HepG2 (cell line): ENCODE results near the gene DICER1. TPM values are rescaled to one million over a fixed set of nuclear protein-coding genes. Genes with fewer than 3 reads are reported as not detected.

Source experiments
- ATAC-seq: fragments of 200-7000 bp; cut with Tn5 transposase; 3 replicates; pipeline ENCODE4 v1.9.1; 2020; ENCODE audit warnings: mild to moderate bottlenecking, moderate library complexity
- BruUV-seq: library from RNA; stranded (reverse); fragments of 400-500 nt; replicated peaks from 2 replicates; lab custom pipeline; 2021; lab: Mats Ljungman, UMichigan
- CTCF ChIA-PET: fragments of 300-600 bp; formaldehyde crosslinking; extraction: SDS; loops from one replicate; lab custom pipeline; 2021; ENCODE audit warnings: low total read pairs, inconsistent platforms, low intra/inter-chr PET ratio; lab: Yijun Ruan, JAX
- POLR2A ChIA-PET: fragments of 350-600 bp; sonication (Branson Sonifier 250); formaldehyde crosslinking; loops from one replicate; lab custom pipeline; 2020; ENCODE audit warnings: antibody characterized with exemption, inconsistent platforms; lab: Yijun Ruan, JAX
- DNase-seq: peaks from one replicate; pipeline ENCODE4 v3.0.0-alpha.2; 2015; ENCODE audit warnings: low spot score
- FAIRE-seq: peaks from 3 replicates; lab custom pipeline; 2011; peaks lifted over from hg19 to GRCh38; lab: Jason Lieb, UNC
- H2AFZ ChIP-seq: one replicate; pipeline ENCODE4 v1.6.1; 2011; ENCODE audit warnings: low read length, inconsistent platforms
- H3K27ac ChIP-seq: fragments of 300-600 bp; 3 replicates; pipeline ENCODE4 v1.8.0; 2011; ENCODE audit warnings: mixed run types, mild to moderate bottlenecking, mixed read lengths, low read length, inconsistent platforms; ENCODE audit not compliant: insufficient read depth; ENCODE audit errors: extremely low read length
- H3K27me3 ChIP-seq, 2 experiments: fragments of 200-600 bp in 1 of 2; 2 replicates in 1 of 2; 3 replicates in 1 of 2; pipeline versions ENCODE4 v1.6.0 to v1.8.0; 2011; ENCODE audit warnings: low read length in 2 of 2, mild to moderate bottlenecking in 2 of 2, moderate library complexity in 2 of 2, inconsistent platforms in 1 of 2; ENCODE audit not compliant: insufficient read depth in 2 of 2, control insufficient read depth in 1 of 2
- H3K36me3 ChIP-seq, 2 experiments: fragments of 200-600 bp in 1 of 2; replicated peaks in 1 of 2; 2 replicates in 1 of 2; 3 replicates in 1 of 2; pipeline versions ENCODE4 v1.5.1 to v1.8.0; 2011; ENCODE audit warnings: low read length in 2 of 2, inconsistent platforms in 1 of 2; ENCODE audit not compliant: insufficient read depth in 2 of 2, control insufficient read depth in 1 of 2
- H3K4me1 ChIP-seq: 2 replicates; pipeline ENCODE4 v1.5.1; 2012; ENCODE audit warnings: low read length, inconsistent platforms; ENCODE audit not compliant: insufficient read depth
- H3K4me2 ChIP-seq: 2 replicates; pipeline ENCODE4 v1.6.0; 2011; ENCODE audit warnings: low read depth, low read length, inconsistent platforms
- H3K4me3 ChIP-seq, 3 experiments: fragments of 200-600 bp in 1 of 3; sonication (generic), shearing (Covaris generic) in 1 of 3; replicated peaks in 1 of 3; 2 replicates each; pipeline ENCODE4 v1.5.1; 2011 to 2016; ENCODE audit warnings: low read length in 3 of 3, inconsistent platforms in 2 of 3, low read depth in 2 of 3, mild to moderate bottlenecking in 2 of 3, control low read depth in 1 of 3, mixed read lengths in 1 of 3; ENCODE audit not compliant: insufficient read depth in 1 of 3
- H3K79me2 ChIP-seq: one replicate; pipeline ENCODE4 v1.6.1; 2011; ENCODE audit warnings: low read length, inconsistent platforms; ENCODE audit not compliant: insufficient read depth
- H3K9ac ChIP-seq: 2 replicates; pipeline ENCODE4 v1.6.0; 2011; ENCODE audit warnings: mild to moderate bottlenecking, low read depth, low read length, inconsistent platforms; ENCODE audit not compliant: insufficient read depth
- H3K9me3 ChIP-seq: 2 replicates; pipeline ENCODE4 v1.5.1; 2012; ENCODE audit warnings: mild to moderate bottlenecking, low read length
- H4K20me1 ChIP-seq: 2 replicates; pipeline ENCODE4 v1.6.0; 2011; ENCODE audit warnings: inconsistent platforms, mild to moderate bottlenecking, low read length, moderate library complexity; ENCODE audit not compliant: insufficient read depth
- ATRX ChIP-seq: sonication (generic); formaldehyde crosslinking; IDR thresholded peaks from 2 replicates; pipeline ENCODE4 v1.4.0; 2020; ENCODE audit warnings: missing genetic modification reagents, borderline replicate concordance
- HMG20A ChIP-seq: IDR thresholded peaks from 2 replicates; pipeline ENCODE4 v1.6.1; 2016; ENCODE audit warnings: borderline replicate concordance
- KDM1A ChIP-seq: IDR thresholded peaks from 2 replicates; pipeline ENCODE4 v1.6.1; 2016; ENCODE audit warnings: missing compliant biosample characterization
- RAD21 ChIP-seq: fragments of 450-650 bp; formaldehyde crosslinking; IDR thresholded peaks from 2 replicates; pipeline ENCODE4 v1.5.0; 2020; ENCODE audit warnings: mild to moderate bottlenecking
- STAG1 ChIP-seq: sonication (generic); formaldehyde crosslinking; IDR thresholded peaks from 2 replicates; pipeline ENCODE4 v1.4.0; 2020; ENCODE audit warnings: missing genetic modification reagents
- TEAD3 ChIP-seq: optimal IDR thresholded peaks from 2 replicates; pipeline ENCODE3; 2016; ENCODE audit warnings: borderline replicate concordance
- ZBTB21 ChIP-seq: sonication (generic); formaldehyde crosslinking; IDR thresholded peaks from 2 replicates; pipeline ENCODE4 v1.4.0; 2020; ENCODE audit warnings: missing genetic modification reagents
- ZSCAN22 ChIP-seq: sonication (generic); formaldehyde crosslinking; IDR thresholded peaks from 2 replicates; pipeline ENCODE4 v1.4.0; 2020; ENCODE audit warnings: mild to moderate bottlenecking, missing genetic modification reagents
- WGBS: methylation state at CpG from one replicate; pipeline ENCODE4 v1.1.6; 2017; ENCODE audit warnings: low lambda C conversion rate; 5-methylcytosine and 5-hydroxymethylcytosine counted together
- in situ Hi-C: cut with HindIII; loops from 2 replicates; pipeline ENCODE4 v1.10.0; 2017; ENCODE audit warnings: low pct_unique_long_range_greater_than_20kb; ENCODE audit not compliant: extremely low pct_ligation_motif_present
- intact Hi-C: fragments of 100-400 bp; cut with micrococcal nuclease; formaldehyde crosslinking; loops from one replicate; pipeline ENCODE4 v1.10.0; 2022; ENCODE audit not compliant: unreplicated experiment
- polyA plus RNA-seq, 8 experiments: library from polyadenylated mRNA; depleted of rRNA in 3 of 8; stranded (reverse) in 7 of 8; unstranded in 1 of 8; fragments of >200 nt; fragmentation: Illumina TruSeq in 4 of 8; extraction: Trizol in 4 of 8; gene quantifications; 2 replicates each; pipeline versions ENCODE4 v1.2.1 to v1.2.3, GENCODE V29; 2011 to 2016; ENCODE audit warnings: low read depth in 4 of 8, missing spikeins in 1 of 8, mixed read lengths in 1 of 8; ENCODE audit not compliant: insufficient read depth in 1 of 8
- total RNA-seq, 5 experiments: library from RNA; depleted of rRNA; stranded (reverse); fragments of >200 nt; fragmentation: Illumina TruSeq; extraction: Trizol; gene quantifications; 2 replicates each; pipeline ENCODE4 v1.2.3, GENCODE V29; 2016; ENCODE audit warnings: low read depth in 1 of 5
- TF ChIP-seq, protein P1 (sequence below): sonication (generic); formaldehyde crosslinking; IDR thresholded peaks from 2 replicates; pipeline ENCODE4 v1.5.0; 2020; ENCODE audit warnings: mild to moderate bottlenecking, missing genetic modification reagents, moderate library complexity
- TF ChIP-seq, protein P2 (sequence below), 2 experiments: fragments of 450-650 bp in 1 of 2; sonication (generic) in 1 of 2; formaldehyde crosslinking in 1 of 2; IDR thresholded peaks; 2 replicates each; pipeline versions ENCODE4 v1.6.1 to v1.8.0; 2016 to 2022; ENCODE audit warnings: antibody characterized with exemption in 1 of 2, mild to moderate bottlenecking in 1 of 2, missing genetic modification reagents in 1 of 2

Gene DICER1
- total and polyA plus RNA-seq, 2 of the 13 experiments (the other 11 are each of a cell fraction or from before 2014, with no cell fraction given): 31.8 to 61.9 TPM

DNA sequence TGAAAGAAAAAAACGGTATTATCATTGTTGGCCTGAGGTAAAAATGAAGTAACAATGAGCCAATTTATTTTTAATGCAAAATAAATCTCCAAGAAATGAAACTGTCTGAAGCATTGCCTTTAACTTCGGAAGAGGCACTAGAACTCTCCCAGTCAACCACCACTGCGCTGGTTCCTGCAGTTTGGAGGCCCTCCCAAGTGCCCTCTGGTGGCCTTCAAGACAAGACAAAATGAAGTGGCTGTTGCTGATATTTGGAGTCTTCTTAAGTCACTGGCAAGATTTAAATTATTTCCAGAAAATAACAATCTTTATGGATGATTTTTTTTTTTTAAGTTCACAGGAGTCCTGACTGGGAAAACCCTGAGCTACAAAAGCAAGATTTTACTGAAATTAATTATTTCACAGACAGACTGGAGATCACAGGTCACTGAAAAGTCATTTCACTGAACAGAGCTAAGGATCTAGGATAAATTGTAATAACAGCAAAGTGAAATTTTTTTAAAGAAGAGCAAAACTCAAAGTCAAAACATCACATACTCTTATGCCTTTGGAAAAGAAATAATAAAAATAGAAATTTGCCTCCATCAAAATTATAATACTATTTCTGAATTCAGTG is 58.2 kb downstream of the DICER1 start:
- ChIA-PET CTCF (interaction anchor here (2.0 kb wide), 1 partner anchor 409 kb away, joined by 14 read pairs; no protein-coding TSS in a partner anchor), POLR2A (no interaction called here)
- Histone ChIP-seq H3K4me3 (no peak overlapping the region), H3K79me2 (no peaks in the 10 kb centered on the region), H3K4me1 (no peaks in the 10 kb centered on the region), H3K9me3 (no peaks in the 10 kb centered on the region), H3K9ac (no peak overlapping the region), H2AFZ (no peak overlapping the region), H3K4me2 (no peak overlapping the region), H3K27ac (no peak overlapping the region), H3K27me3 (no peaks in the 10 kb centered on the region), H4K20me1 (no peaks in the 10 kb centered on the region), H3K36me3 (peaks cover 18 to 65% of the 10 kb centered on the region in 2 experiments)
- no TSS peak for BruUV-seq
- no peak for FAIRE-seq
- peak; percentile 63; the same call in 2 of the 3 replicates for ATAC-seq
- in situ Hi-C loops (loop anchor here (10.0 kb wide), 1 partner anchor 414 kb away; no protein-coding TSS in a partner anchor), intact Hi-C loops (no loop called here)
- DNase-seq: peak; percentile 22
- WGBS: 94% methylated on average over 3 of the region's 3 CpGs
- peak; percentile 43 for TF ChIP-seq STAG1 (CRISPR knock-in tag)
- no peak for TF ChIP-seq KDM1A (CRISPR knock-in tag)
- TF ChIP-seq HMG20A (CRISPR knock-in tag): no peak
- TF ChIP-seq, protein P1, sequence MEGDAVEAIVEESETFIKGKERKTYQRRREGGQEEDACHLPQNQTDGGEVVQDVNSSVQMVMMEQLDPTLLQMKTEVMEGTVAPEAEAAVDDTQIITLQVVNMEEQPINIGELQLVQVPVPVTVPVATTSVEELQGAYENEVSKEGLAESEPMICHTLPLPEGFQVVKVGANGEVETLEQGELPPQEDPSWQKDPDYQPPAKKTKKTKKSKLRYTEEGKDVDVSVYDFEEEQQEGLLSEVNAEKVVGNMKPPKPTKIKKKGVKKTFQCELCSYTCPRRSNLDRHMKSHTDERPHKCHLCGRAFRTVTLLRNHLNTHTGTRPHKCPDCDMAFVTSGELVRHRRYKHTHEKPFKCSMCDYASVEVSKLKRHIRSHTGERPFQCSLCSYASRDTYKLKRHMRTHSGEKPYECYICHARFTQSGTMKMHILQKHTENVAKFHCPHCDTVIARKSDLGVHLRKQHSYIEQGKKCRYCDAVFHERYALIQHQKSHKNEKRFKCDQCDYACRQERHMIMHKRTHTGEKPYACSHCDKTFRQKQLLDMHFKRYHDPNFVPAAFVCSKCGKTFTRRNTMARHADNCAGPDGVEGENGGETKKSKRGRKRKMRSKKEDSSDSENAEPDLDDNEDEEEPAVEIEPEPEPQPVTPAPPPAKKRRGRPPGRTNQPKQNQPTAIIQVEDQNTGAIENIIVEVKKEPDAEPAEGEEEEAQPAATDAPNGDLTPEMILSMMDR (CRISPR knock-in tag): peak; percentile 59
- TF ChIP-seq TEAD3 (CRISPR knock-in tag): no peak
- TF ChIP-seq, protein P2, sequence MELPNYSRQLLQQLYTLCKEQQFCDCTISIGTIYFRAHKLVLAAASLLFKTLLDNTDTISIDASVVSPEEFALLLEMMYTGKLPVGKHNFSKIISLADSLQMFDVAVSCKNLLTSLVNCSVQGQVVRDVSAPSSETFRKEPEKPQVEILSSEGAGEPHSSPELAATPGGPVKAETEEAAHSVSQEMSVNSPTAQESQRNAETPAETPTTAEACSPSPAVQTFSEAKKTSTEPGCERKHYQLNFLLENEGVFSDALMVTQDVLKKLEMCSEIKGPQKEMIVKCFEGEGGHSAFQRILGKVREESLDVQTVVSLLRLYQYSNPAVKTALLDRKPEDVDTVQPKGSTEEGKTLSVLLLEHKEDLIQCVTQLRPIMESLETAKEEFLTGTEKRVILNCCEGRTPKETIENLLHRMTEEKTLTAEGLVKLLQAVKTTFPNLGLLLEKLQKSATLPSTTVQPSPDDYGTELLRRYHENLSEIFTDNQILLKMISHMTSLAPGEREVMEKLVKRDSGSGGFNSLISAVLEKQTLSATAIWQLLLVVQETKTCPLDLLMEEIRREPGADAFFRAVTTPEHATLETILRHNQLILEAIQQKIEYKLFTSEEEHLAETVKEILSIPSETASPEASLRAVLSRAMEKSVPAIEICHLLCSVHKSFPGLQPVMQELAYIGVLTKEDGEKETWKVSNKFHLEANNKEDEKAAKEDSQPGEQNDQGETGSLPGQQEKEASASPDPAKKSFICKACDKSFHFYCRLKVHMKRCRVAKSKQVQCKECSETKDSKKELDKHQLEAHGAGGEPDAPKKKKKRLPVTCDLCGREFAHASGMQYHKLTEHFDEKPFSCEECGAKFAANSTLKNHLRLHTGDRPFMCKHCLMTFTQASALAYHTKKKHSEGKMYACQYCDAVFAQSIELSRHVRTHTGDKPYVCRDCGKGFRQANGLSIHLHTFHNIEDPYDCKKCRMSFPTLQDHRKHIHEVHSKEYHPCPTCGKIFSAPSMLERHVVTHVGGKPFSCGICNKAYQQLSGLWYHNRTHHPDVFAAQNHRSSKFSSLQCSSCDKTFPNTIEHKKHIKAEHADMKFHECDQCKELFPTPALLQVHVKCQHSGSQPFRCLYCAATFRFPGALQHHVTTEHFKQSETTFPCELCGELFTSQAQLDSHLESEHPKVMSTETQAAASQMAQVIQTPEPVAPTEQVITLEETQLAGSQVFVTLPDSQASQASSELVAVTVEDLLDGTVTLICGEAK (IDR thresholded peaks at IDR 0.05): no peak
- TF ChIP-seq, protein P2 (CRISPR knock-in tag; IDR thresholded peaks at IDR 0.05): no peak
- no peak for TF ChIP-seq ATRX (CRISPR knock-in tag)
- 0 out of 2 replicates have a peak, but pooled peaks have one; percentile 14 for TF ChIP-seq RAD21 (CRISPR knock-in tag)
- TF ChIP-seq ZSCAN22 (CRISPR knock-in tag): no peak
- TF ChIP-seq ZBTB21: no peak
